ENCODE data around the gene CREBL2. TPM values are rescaled to one million over a fixed set of nuclear protein-coding genes. Genes with fewer than 3 reads are reported as not detected.
"Not testable (repeated sequence)": the region's sequence is repeated elsewhere in the genome, so short reads cannot be mapped to it uniquely, and the experiment has no call there.

CREBL2 gene
- total RNA-seq, 1 donor from 2014 or later = 31.5 TPM

- not testable (repeated sequence) for DNase-seq (ENCODE audit: low read depth, low spot score)
Measured at GRCh38 chr12:12596598-12596997, 15.1 kb upstream of the CREBL2 start.

- no peak for DNase-seq (ENCODE audit: low read depth, low spot score)
Measured at GRCh38 chr12:12598864-12599263, 12.8 kb upstream of the CREBL2 start.

- no peak for DNase-seq (ENCODE audit: low read depth, low spot score)
Measured at GRCh38 chr12:12599750-12600643, 11.7 kb upstream of the CREBL2 start.

- no peak for DNase-seq (ENCODE audit: low read depth, low spot score)
Measured at GRCh38 chr12:12600659-12601058, 11.0 kb upstream of the CREBL2 start.

- no peak for DNase-seq (ENCODE audit: low read depth, low spot score)
Measured at GRCh38 chr12:12604740-12605139, 6.9 kb upstream of the CREBL2 start.

- no peak for DNase-seq (ENCODE audit: low read depth, low spot score)
Measured at GRCh38 chr12:12606781-12607589, 4.7 kb upstream of the CREBL2 start.

- DNase-seq (ENCODE audit: low read depth, low spot score) = no peak
Measured at GRCh38 chr12:12608557-12608957, 3.1 kb upstream of the CREBL2 start.

- DNase-seq (ENCODE audit: low read depth, low spot score) = no peak
Measured at GRCh38 chr12:12609692-12610091, 2.0 kb upstream of the CREBL2 start.

- no peak for DNase-seq (ENCODE audit: low read depth, low spot score)
Measured at GRCh38 chr12:12610711-12611110, 965 bp upstream of the CREBL2 start.

- DNase-seq (ENCODE audit: low read depth, low spot score) = peak; percentile 4
Measured at GRCh38 chr12:12612358-12612757, 682 bp downstream of the CREBL2 start.

- no peak for DNase-seq (ENCODE audit: low read depth, low spot score)
Measured at GRCh38 chr12:12613344-12613743, 1.7 kb downstream of the CREBL2 start.

- no peak for DNase-seq (ENCODE audit: low read depth, low spot score)
Measured at GRCh38 chr12:12614342-12614741, 2.7 kb downstream of the CREBL2 start.

GRCh38 chr12:12616512-12617310 lies 5.0 kb downstream of the CREBL2 start:
- no peak for DNase-seq (ENCODE audit: low read depth, low spot score)

- not testable (repeated sequence) for DNase-seq (ENCODE audit: low read depth, low spot score)
Measured at GRCh38 chr12:12618064-12618463, 6.4 kb downstream of the CREBL2 start.

- DNase-seq (ENCODE audit: low read depth, low spot score) = no peak
Measured at GRCh38 chr12:12620730-12621315, 9.1 kb downstream of the CREBL2 start.

- DNase-seq (ENCODE audit: low read depth, low spot score) = no peak
Measured at GRCh38 chr12:12622418-12622817, 10.7 kb downstream of the CREBL2 start.

- no peak for DNase-seq (ENCODE audit: low read depth, low spot score)
Measured at GRCh38 chr12:12624498-12624992, 12.9 kb downstream of the CREBL2 start.

GRCh38 chr12:12626471-12626870 lies 14.8 kb downstream of the CREBL2 start:
- DNase-seq (ENCODE audit: low read depth, low spot score) = no peak

GRCh38 chr12:12627308-12627827 lies 15.7 kb downstream of the CREBL2 start:
- DNase-seq (ENCODE audit: low read depth, low spot score) = no peak

- DNase-seq (ENCODE audit: low read depth, low spot score) = no peak
Measured at GRCh38 chr12:12628013-12628412, 16.3 kb downstream of the CREBL2 start.

GRCh38 chr12:12630850-12631249 lies 19.2 kb downstream of the CREBL2 start:
- DNase-seq (ENCODE audit: low read depth, low spot score) = no peak
